ENCODE data around the gene OR51I1.

The OR51I1 gene

DNA sequence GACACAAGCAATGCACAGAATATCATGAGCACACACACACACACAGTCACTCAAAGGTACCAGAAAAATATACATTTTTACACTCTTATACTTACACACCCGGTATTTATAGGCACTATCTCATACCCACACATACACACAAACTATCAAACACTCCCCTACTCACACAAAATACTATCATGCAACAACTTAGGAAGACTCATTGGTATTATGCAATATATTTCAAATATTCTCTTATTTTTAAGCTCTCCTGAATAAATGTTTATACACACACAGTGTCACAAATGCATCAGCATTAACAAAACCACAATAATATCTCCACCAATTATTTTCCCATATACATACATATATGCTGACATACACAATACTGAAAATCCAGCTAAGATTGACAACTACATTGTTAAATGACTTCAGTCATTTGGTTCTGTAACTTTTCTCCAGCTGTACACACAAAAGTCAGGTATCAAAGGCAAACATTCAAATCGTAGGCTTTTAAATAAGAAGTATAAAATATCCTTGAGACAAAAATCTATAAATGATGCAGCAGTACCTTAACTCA lies 2.6 kb upstream of the OR51I1 start:
- no peak for TF ChIP-seq YY1 (IDR thresholded peaks at IDR 0.05; ENCODE audit: low read depth)
- TF ChIP-seq CREB1 (IDR thresholded peaks at IDR 0.05; ENCODE audit: low read depth), result no peak
- no peak for TF ChIP-seq MAX (IDR thresholded peaks at IDR 0.05)
- no peak for TF ChIP-seq TAF1 (IDR thresholded peaks at IDR 0.05; ENCODE audit: low read depth)

DNA sequence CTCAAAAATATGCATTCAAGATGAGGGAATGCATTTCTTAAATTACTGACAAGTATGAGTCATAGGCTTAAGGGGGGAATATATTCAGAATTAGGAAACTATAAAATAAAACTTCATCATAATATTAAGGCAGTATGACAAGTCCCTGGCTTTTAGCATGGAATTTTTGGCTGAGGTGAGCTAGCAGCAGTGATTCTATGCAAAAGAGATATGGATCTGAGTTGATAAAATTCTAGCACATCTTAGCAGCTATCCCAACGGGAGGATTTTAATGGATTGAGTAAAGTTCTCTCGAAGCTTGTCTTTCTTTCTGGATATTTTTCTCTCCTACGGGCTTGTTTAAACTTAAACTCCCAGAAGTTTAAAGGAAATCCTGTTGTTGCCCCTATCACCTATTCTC lies 18.2 kb downstream of the OR51I1 start:
- TF ChIP-seq NFIC (IDR thresholded peaks at IDR 0.05) (no peak), TEAD4 (IDR thresholded peaks at IDR 0.05) (no peak), RAD21 (IDR thresholded peaks at IDR 0.05; ENCODE audit: low read depth) (no peak), ZBTB7A (IDR thresholded peaks at IDR 0.05; ENCODE audit: low read depth) (no peak), FOXM1 (IDR thresholded peaks at IDR 0.05; ENCODE audit: borderline replicate concordance, low read depth) (no peak)

DNA sequence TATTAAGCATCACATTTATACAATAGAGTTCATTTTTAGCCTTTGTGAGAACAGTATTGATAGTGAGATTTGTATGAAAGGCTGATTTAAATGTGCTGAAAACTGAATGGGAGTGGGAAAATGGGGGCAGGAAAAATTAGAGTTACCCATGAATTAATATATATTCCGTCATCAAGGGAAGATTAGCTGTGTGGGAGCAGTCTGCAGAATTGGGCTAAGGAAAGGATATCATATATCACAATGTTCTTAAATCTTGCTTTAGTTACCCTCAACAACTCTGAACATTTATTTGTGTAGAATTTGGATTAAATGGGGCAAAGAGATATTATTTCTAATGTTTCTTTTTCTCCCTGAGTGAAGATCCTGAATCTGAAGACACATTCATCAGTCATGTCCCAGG lies 19.5 kb downstream of the OR51I1 start, which contains the start of gene OR51Q1:
OR51Q1 (plus strand) TSS at position 301 of the 400 bp plus-strand sequence; CDS start at position 391, 90 bp downstream.
- TF ChIP-seq, protein P1, sequence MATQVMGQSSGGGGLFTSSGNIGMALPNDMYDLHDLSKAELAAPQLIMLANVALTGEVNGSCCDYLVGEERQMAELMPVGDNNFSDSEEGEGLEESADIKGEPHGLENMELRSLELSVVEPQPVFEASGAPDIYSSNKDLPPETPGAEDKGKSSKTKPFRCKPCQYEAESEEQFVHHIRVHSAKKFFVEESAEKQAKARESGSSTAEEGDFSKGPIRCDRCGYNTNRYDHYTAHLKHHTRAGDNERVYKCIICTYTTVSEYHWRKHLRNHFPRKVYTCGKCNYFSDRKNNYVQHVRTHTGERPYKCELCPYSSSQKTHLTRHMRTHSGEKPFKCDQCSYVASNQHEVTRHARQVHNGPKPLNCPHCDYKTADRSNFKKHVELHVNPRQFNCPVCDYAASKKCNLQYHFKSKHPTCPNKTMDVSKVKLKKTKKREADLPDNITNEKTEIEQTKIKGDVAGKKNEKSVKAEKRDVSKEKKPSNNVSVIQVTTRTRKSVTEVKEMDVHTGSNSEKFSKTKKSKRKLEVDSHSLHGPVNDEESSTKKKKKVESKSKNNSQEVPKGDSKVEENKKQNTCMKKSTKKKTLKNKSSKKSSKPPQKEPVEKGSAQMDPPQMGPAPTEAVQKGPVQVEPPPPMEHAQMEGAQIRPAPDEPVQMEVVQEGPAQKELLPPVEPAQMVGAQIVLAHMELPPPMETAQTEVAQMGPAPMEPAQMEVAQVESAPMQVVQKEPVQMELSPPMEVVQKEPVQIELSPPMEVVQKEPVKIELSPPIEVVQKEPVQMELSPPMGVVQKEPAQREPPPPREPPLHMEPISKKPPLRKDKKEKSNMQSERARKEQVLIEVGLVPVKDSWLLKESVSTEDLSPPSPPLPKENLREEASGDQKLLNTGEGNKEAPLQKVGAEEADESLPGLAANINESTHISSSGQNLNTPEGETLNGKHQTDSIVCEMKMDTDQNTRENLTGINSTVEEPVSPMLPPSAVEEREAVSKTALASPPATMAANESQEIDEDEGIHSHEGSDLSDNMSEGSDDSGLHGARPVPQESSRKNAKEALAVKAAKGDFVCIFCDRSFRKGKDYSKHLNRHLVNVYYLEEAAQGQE (IDR thresholded peaks at IDR 0.05; ENCODE audit: low read depth), result no peak
- TF ChIP-seq YY1 (IDR thresholded peaks at IDR 0.05; ENCODE audit: low read depth), result no peak
- no peak for TF ChIP-seq TEAD4 (IDR thresholded peaks at IDR 0.05)
- no peak for TF ChIP-seq ZBTB7A (IDR thresholded peaks at IDR 0.05; ENCODE audit: low read depth)
- TF ChIP-seq RAD21 (IDR thresholded peaks at IDR 0.05; ENCODE audit: low read depth), result no peak
- no peak for TF ChIP-seq NFIC (IDR thresholded peaks at IDR 0.05)
- no peak for TF ChIP-seq CREB1 (IDR thresholded peaks at IDR 0.05; ENCODE audit: low read depth)
- no peak for TF ChIP-seq TAF1 (IDR thresholded peaks at IDR 0.05; ENCODE audit: low read depth)
- TF ChIP-seq MAX (IDR thresholded peaks at IDR 0.05), result no peak
- no peak for TF ChIP-seq EP300 (IDR thresholded peaks at IDR 0.05; ENCODE audit: borderline replicate concordance)
- TF ChIP-seq CEBPB (IDR thresholded peaks at IDR 0.05), result no peak
- TF ChIP-seq TCF12 (IDR thresholded peaks at IDR 0.05; ENCODE audit: low read depth), result no peak
- TF ChIP-seq USF1 (IDR thresholded peaks at IDR 0.05), result no peak
- no peak for TF ChIP-seq FOXM1 (IDR thresholded peaks at IDR 0.05; ENCODE audit: borderline replicate concordance, low read depth)
- no peak for TF ChIP-seq EGR1 (IDR thresholded peaks at IDR 0.05)

- TF ChIP-seq CREB1 (IDR thresholded peaks at IDR 0.05; ENCODE audit: low read depth) (no peak), MAX (IDR thresholded peaks at IDR 0.05) (no peak), NFIC (IDR thresholded peaks at IDR 0.05) (no peak), TAF1 (IDR thresholded peaks at IDR 0.05; ENCODE audit: low read depth) (no peak), RAD21 (IDR thresholded peaks at IDR 0.05; ENCODE audit: low read depth) (no peak), USF1 (IDR thresholded peaks at IDR 0.05) (no peak), EGR1 (IDR thresholded peaks at IDR 0.05) (no peak), ZBTB7A (IDR thresholded peaks at IDR 0.05; ENCODE audit: low read depth) (no peak), TEAD4 (IDR thresholded peaks at IDR 0.05) (no peak), EP300 (IDR thresholded peaks at IDR 0.05; ENCODE audit: borderline replicate concordance) (no peak), TCF12 (IDR thresholded peaks at IDR 0.05; ENCODE audit: low read depth) (no peak), FOXM1 (IDR thresholded peaks at IDR 0.05; ENCODE audit: borderline replicate concordance, low read depth) (no peak), YY1 (IDR thresholded peaks at IDR 0.05; ENCODE audit: low read depth) (no peak), CEBPB (IDR thresholded peaks at IDR 0.05) (no peak)
- TF ChIP-seq, protein P1 (IDR thresholded peaks at IDR 0.05; ENCODE audit: low read depth), result no peak
Observed at GRCh38 chr11:5420993-5421392, 20.3 kb downstream of the OR51I1 start.

- TF ChIP-seq EGR1 (IDR thresholded peaks at IDR 0.05) (no peak), TAF1 (IDR thresholded peaks at IDR 0.05; ENCODE audit: low read depth) (no peak), NFIC (IDR thresholded peaks at IDR 0.05) (no peak), MAX (IDR thresholded peaks at IDR 0.05) (no peak), TCF12 (IDR thresholded peaks at IDR 0.05; ENCODE audit: low read depth) (no peak), TEAD4 (IDR thresholded peaks at IDR 0.05) (no peak), ZBTB7A (IDR thresholded peaks at IDR 0.05; ENCODE audit: low read depth) (no peak), EP300 (IDR thresholded peaks at IDR 0.05; ENCODE audit: borderline replicate concordance) (no peak), YY1 (IDR thresholded peaks at IDR 0.05; ENCODE audit: low read depth) (no peak)
- TF ChIP-seq, protein P1 (IDR thresholded peaks at IDR 0.05; ENCODE audit: low read depth), result no peak
Observed at GRCh38 chr11:5405173-5405572, 36.1 kb downstream of the OR51I1 start.
